Transverse colon (tissue), 4 donors: ENCODE results near the gene NPTN. TPM values are rescaled to one million over a fixed set of nuclear protein-coding genes. Genes with fewer than 3 reads are reported as not detected.
"Not testable (repeated sequence)": the region's sequence is repeated elsewhere in the genome, so short reads cannot be mapped to it uniquely, and the experiment has no call there.

Experiments used
- DNase-seq: peaks from one replicate; pipeline ENCODE4 v3.0.0-alpha.2; 2019
- H3K27ac ChIP-seq, 4 donors: fragments of 200-600 bp; sonication (generic); 2 replicates each; pipeline ENCODE4 v1.5.1; 2016 to 2018; ENCODE audit warnings: inconsistent platforms in 4 of 4
- H3K27me3 ChIP-seq: fragments of 200-600 bp; sonication (generic); 2 replicates; pipeline ENCODE4 v1.5.1; 2017; ENCODE audit warnings: inconsistent platforms
- H3K36me3 ChIP-seq, 4 donors: fragments of 200-600 bp; sonication (generic); 2 replicates each; pipeline ENCODE4 v1.5.1; 2017 to 2019; ENCODE audit warnings: inconsistent platforms in 4 of 4
- H3K4me1 ChIP-seq, 4 donors: fragments of 200-600 bp; sonication (generic); 2 replicates each; pipeline ENCODE4 v1.5.1; 2017 to 2020; ENCODE audit warnings: inconsistent platforms in 4 of 4
- H3K4me3 ChIP-seq, 4 donors: fragments of 200-600 bp; sonication (generic); 1 replicate in 1 of 4; 2 replicates in 3 of 4; pipeline versions ENCODE4 v1.5.1 to v1.6.1; 2017 to 2019; ENCODE audit warnings: inconsistent platforms in 4 of 4
- H3K9me3 ChIP-seq, 2 donors: fragments of 200-600 bp; sonication (generic); 2 replicates each; pipeline ENCODE4 v1.5.1; 2017 to 2019; ENCODE audit warnings: inconsistent platforms in 2 of 2
- CTCF ChIP-seq, 5 experiments: fragments of 200-600 bp in 3 of 5; fragments of 450-650 bp in 2 of 5; sonication (generic) in 3 of 5; IDR thresholded peaks; 1 replicate in 2 of 5; 2 replicates in 3 of 5; pipeline ENCODE4 v1.5.1; 2016 to 2017; ENCODE audit warnings: antibody characterized with exemption in 5 of 5, inconsistent platforms in 3 of 5, mild to moderate bottlenecking in 2 of 5, moderate library complexity in 1 of 5
- EP300 ChIP-seq: sonication (generic); formaldehyde crosslinking; IDR thresholded peaks from one replicate; pipeline ENCODE4 v1.6.1; 2017; ENCODE audit warnings: antibody characterized with exemption, low read depth
- POLR2A ChIP-seq: fragments of 450-650 bp; IDR thresholded peaks from one replicate; pipeline ENCODE4 v1.6.1; 2016; ENCODE audit warnings: antibody characterized with exemption, mild to moderate bottlenecking, moderate library complexity
- POLR2AphosphoS5 ChIP-seq, 3 donors: sonication (generic); formaldehyde crosslinking; IDR thresholded peaks; one replicate each; pipeline ENCODE4 v1.6.1; 2016; ENCODE audit warnings: antibody characterized with exemption in 3 of 3
- WGBS, 2 donors: methylation state at CpG; one replicate each; pipeline ENCODE4 v1.1.5; 2018; ENCODE audit warnings: low coverage in 1 of 2; 5-methylcytosine and 5-hydroxymethylcytosine counted together
- in situ Hi-C, 4 donors: fragments of 200-750 bp; cut with MboI; loops; one replicate each; pipeline versions ENCODE4 v1.15.0 to v1.15.1; 2017; ENCODE audit warnings: low sequenced_read_pairs in 3 of 4, low pct_ligation_motif_present in 1 of 4, low pct_unique_long_range_greater_than_20kb in 1 of 4
- intact Hi-C: fragments of 100-400 bp; cut with DNase I; formaldehyde crosslinking; loops from one replicate; pipeline ENCODE4 v1.15.1; 2023; ENCODE audit warnings: low total_unique reads
- total RNA-seq, 4 donors: library from RNA; depleted of rRNA; stranded (reverse); fragments of >200 nt; gene quantifications; one replicate each; pipeline ENCODE4 v1.1.0, GENCODE V29; 2016

NPTN gene
- total RNA-seq, 4 donors from 2014 or later, result 77.8 to 187 (median 135) TPM

DNA sequence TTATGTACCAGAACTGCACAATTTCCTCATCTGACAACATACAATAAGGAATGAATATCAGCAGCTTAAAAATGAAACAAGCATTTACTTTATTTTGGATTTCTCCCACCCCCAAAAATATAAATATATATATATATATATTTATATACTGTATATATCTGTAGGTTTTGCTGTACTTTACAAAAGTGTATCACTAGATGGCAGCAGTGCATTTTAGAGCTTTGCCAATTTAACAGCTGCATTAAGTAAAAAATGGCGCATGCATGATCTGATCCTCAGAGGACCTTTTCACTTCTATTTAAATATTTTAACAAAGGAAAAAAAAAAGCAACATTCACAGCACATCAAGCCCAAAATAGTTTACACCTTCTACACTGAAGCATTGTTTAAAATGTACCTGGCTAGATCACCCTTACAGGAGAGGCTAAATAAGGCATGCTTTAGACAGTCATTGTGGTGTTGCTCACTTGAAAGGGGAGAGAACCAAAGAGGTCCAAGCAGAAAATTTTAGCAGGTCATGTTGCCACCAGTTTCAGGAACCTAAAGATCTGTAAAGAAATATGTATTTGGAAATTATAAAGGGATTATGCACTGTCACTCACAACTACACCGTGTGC is 72.6 kb downstream of the NPTN start:
- DNase-seq, result no peak

DNA sequence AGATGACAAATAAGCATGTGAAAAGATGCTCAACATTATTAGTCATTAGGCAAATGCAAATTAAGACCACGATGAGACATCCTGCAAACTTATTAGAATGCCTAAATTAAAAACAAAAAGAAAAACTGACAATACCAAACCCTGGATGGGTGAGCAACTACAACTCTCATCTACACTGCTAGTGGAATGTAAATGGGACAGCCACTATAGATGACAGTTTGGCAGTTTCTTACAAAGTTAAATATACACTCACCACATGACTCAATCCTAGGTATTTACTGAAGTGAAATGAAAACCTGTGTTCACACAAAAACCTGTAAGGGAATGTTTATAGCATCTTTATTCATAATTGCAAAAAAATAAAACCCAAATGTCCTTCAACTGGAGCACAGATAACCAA is 74.7 kb downstream of the NPTN start:
- no peak overlapping the region for H3K4me3 ChIP-seq
- no peak for TF ChIP-seq EP300
- no peak for TF ChIP-seq POLR2AphosphoS5 (IDR thresholded peaks at IDR 0.05)
- no peak for TF ChIP-seq POLR2A
- intact Hi-C loops (no loop called here), in situ Hi-C loops (loop anchor here in 2 of 4 donors (10.0 to 25.0 kb wide), 2 partner anchors 76 to 154 kb away; partner anchors contain the start of gene NPTN (in 1 of the 2))
- no peak for DNase-seq
- H3K9me3 ChIP-seq, result no peaks in the 10 kb centered on the region
- peaks cover 0 to 30% (median 8%) of the 10 kb centered on the region in 4 donors for H3K36me3 ChIP-seq
- 86% methylated on average over 1 of the region's 1 CpG; no CpG with 5 or more reads in 1 of the 2 donors for WGBS, 2 donors
- no peak overlapping the region for H3K27ac ChIP-seq
- no peaks in the 10 kb centered on the region for H3K27me3 ChIP-seq
- H3K4me1 ChIP-seq, result no peaks in the 10 kb centered on the region

More for the DNA sequence above, 72.6 kb downstream of the NPTN start:
- intact Hi-C loops, result loop anchor here (10.0 kb wide), 1 partner anchor 134 kb away; no protein-coding TSS in a partner anchor
- Histone ChIP-seq H3K27me3 (no peaks in the 10 kb centered on the region), H3K36me3 (peaks cover 0 to 30% (median 8%) of the 10 kb centered on the region in 4 donors), H3K4me1 (peaks cover 0 to 5% (median 0%) of the 10 kb centered on the region in 4 donors), H3K27ac (no peak overlapping the region), H3K9me3 (no peaks in the 10 kb centered on the region), H3K4me3 (no peak overlapping the region)
- WGBS, 2 donors, result 54 to 79% methylated on average over 2 of the region's 2 CpGs
- in situ Hi-C loops, result loop anchor here in 3 of 4 donors (5.0 to 25.0 kb wide), 3 partner anchors 74 to 152 kb away; partner anchors contain the start of gene NPTN (in 1 of the 3)
- TF ChIP-seq EP300 (no peak), CTCF (IDR thresholded peaks at IDR 0.05) (peak; percentile 34 to 61 (median 51))

GRCh38 chr15:73555080-73555479 is 78.1 kb downstream of the NPTN start:
- no peak overlapping the region for H3K4me3 ChIP-seq
- no peak for TF ChIP-seq CTCF (IDR thresholded peaks at IDR 0.05)
- no peaks in the 10 kb centered on the region for H3K4me1 ChIP-seq
- no peak for DNase-seq
- no peak overlapping the region for H3K27ac ChIP-seq
- no peaks in the 10 kb centered on the region for H3K27me3 ChIP-seq
- H3K9me3 ChIP-seq, result no peaks in the 10 kb centered on the region
- in situ Hi-C loops (loop anchor here in 2 of 4 donors (10.0 to 25.0 kb wide), 2 partner anchors 80 to 157 kb away; partner anchors contain the start of gene NPTN (in 1 of the 2)), intact Hi-C loops (no loop called here)
- 82% methylated on average over 4 of the region's 4 CpGs; no CpG with 5 or more reads in 1 of the 2 donors for WGBS, 2 donors
- H3K36me3 ChIP-seq, result peaks cover 0 to 14% (median 3%) of the 10 kb centered on the region in 4 donors

GRCh38 chr15:73550190-73550589 is 83.0 kb downstream of the NPTN start:
- Histone ChIP-seq H3K36me3 (no peaks in the 10 kb centered on the region), H3K27ac (no peak overlapping the region), H3K4me1 (no peaks in the 10 kb centered on the region), H3K27me3 (no peaks in the 10 kb centered on the region), H3K4me3 (no peak overlapping the region), H3K9me3 (no peaks in the 10 kb centered on the region)
- DNase-seq, result no peak
- intact Hi-C loops, result no loop called here
- in situ Hi-C loops, result loop anchor here in 2 of 4 donors (10.0 to 25.0 kb wide), 2 partner anchors 85 to 162 kb away; partner anchors contain the start of gene NPTN (in 1 of the 2)
- TF ChIP-seq POLR2A (no peak), POLR2AphosphoS5 (IDR thresholded peaks at IDR 0.05) (no peak), CTCF (IDR thresholded peaks at IDR 0.05) (no peak), EP300 (no peak)

- H3K36me3 ChIP-seq, intact Hi-C loops, H3K27ac ChIP-seq, H3K4me3 ChIP-seq, H3K4me1 ChIP-seq, H3K9me3 ChIP-seq, in situ Hi-C loops, H3K27me3 ChIP-seq, DNase-seq: not testable (repeated sequence)
- 86 to 90% methylated on average over 1 to 3 of the region's 3 CpGs for WGBS, 2 donors
Measured at GRCh38 chr15:73548925-73549324, 84.3 kb downstream of the NPTN start.
